GM10847 (cell line): ENCODE measurements around the gene IGSF21.

Source experiments
- POLR2A ChIP-seq: IDR thresholded peaks from 2 replicates; pipeline ENCODE4 v1.6.1; 2011; ENCODE audit not compliant: insufficient read length; ENCODE audit errors: extremely low read depth

The IGSF21 gene

GRCh38 chr1:18333220-18333619 lies 225.6 kb downstream of the IGSF21 start:
- no peak for TF ChIP-seq POLR2A

GRCh38 chr1:18336801-18337200 lies 229.2 kb downstream of the IGSF21 start:
- TF ChIP-seq POLR2A: no peak

DNA sequence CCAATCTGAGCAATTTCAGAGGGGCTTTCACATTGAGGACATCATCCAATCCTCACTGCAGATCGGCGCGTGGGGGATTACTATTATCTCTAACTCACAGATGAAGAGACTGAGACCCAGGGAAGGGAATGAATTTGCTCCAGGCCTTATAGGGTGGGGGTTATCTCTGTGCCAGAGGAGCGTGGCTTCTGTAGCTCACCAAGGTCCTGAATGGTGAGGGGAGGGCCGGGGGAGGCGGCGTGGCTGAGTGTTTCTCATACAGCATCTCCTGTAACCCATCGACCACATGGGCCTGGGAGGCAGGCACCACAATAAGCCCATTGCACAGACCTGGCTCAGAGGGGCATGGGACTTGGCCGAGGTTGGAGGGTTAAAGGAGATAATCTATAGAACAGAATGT lies 230.2 kb downstream of the IGSF21 start:
- no peak for TF ChIP-seq POLR2A

GRCh38 chr1:18339161-18339560 lies 231.6 kb downstream of the IGSF21 start:
- TF ChIP-seq POLR2A: no peak

- TF ChIP-seq POLR2A: no peak
Measured at GRCh38 chr1:18340158-18340764, 232.7 kb downstream of the IGSF21 start.

DNA sequence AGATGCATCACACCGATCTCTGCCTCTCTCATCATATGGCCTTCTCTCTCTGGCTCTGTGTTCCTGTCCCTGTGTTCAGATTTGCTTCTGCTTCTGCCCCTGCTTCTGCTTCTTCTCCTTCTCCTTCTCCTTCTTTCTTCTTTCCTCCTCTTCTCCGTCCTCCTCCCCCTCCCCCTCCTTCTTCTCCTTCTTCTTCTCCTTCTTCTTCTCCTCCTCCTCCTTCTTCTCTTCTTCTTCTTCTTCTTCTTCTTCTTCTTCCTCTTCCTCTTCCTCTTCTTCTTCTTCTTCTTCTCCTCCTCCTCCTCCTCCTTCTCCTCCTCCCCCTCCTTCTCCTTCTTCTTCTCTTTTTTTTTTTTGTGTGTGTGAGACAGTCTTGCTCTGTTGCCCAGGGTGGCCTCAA lies 233.2 kb downstream of the IGSF21 start:
- TF ChIP-seq POLR2A: no peak

DNA sequence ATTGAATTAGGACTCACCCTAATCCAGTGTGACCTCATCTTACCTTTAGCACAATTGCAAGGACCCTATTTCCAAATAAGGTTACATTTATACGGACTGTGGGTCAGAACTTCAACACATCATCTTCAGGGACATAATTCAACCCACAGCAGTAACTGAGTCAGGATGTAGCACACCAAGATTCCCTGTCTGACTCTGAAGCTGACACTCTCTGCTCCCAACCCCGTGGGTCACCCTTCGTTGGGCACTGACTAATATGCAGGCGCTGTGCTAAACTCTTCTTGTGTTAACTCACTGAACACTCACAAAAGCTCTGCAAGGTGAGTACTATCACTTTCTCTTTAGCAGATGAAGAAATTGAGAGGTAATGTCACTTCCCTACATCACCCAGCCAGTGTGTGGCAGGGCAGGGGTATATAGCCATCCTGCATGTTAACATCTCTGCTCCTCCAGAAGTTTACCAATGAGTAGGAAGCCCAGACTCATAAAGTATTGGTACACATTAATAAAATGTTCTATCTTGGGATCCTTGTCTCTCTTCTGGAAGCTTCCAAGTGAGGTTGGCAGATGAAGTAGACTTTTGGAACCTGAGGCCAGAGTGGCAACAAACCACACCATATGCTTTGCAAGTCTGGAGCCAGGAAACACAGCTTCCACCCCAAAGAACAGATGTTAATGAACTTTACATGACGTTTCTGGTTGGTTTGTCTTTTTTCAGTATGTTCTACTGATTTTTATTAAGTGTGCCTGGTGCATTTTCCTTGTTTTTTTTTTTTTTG lies 233.9 kb downstream of the IGSF21 start:
- no peak for TF ChIP-seq POLR2A

DNA sequence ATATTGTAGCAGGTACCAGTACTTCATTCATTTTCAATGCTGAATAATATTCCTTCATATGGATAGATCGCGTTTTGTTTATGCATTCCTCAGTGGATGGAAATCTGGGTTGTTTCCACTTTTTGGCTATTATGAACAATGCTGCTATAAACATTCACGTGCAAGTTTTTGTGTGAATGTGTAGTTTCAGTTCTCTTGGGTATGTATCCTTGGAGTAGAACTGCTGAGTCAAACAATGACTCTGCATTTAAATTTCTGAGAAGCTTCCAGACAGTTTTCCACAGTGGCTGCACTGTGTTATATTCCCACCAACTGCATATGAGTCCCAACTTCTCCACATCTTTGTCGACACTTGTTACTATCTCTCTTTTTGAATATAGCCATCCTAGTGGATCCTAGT lies 235.1 kb downstream of the IGSF21 start:
- no peak for TF ChIP-seq POLR2A

DNA sequence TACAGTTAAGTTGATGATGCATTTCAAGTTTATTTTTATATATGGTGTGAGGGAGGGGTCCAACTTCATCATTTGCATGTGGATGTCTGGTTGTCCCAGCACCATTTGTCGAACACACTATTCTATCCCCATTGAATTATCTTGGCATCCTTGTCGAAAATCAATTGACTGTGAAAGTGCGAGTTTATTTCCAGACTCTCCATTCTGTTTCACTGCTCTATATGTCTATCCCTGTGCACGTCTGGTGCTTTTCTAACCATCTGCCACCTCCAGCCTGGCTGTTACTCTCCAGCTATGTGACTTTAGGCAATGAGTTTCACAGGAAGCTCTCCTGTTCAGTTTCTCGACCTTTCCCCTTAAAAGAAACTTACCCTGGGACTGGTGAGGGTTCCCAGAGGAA lies 236.0 kb downstream of the IGSF21 start:
- TF ChIP-seq POLR2A: no peak

GRCh38 chr1:18344755-18345154 lies 237.2 kb downstream of the IGSF21 start:
- TF ChIP-seq POLR2A: no peak

- no peak for TF ChIP-seq POLR2A
Measured at GRCh38 chr1:18347559-18347958, 240.0 kb downstream of the IGSF21 start.

DNA sequence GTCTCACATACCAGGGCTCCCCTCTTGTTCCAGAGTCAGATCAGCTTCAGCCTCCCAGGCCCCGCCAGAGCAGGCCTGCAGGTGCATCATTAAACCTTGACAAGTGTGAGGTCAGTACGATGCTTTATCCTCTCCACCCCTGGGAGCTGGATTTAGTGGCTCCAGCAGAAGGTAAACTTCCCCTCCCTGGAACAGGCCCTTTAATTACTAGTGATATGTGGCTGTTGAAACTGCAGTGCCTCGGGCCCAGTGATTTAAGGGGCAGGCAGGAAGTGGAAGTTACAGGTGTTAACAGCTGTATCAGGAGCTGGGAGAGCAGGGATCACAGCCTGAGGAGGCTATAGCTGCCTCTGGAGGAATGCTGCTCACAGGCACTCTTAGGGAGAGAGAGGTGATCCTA lies 240.8 kb downstream of the IGSF21 start:
- no peak for TF ChIP-seq POLR2A

DNA sequence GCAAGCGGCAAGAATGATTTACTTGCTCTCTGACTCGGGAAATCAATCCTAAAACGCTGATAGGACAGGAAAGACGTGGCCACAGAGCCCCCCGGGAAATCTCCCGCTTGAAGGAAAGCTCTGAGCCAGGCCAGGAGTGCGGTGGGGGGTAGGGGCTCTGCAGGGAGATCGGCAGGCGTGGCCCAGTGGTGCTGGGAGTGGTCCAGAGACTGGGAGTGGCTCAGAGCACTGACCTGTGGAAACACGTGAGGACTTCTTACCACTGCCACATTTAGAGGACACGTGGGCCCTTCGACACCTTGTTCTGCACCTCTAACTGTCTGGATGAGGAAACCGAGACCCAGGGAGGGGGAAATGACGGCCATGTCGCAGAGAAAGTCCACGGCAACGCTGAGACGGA lies 243.1 kb downstream of the IGSF21 start:
- TF ChIP-seq POLR2A: no peak

GRCh38 chr1:18351735-18352134 lies 244.1 kb downstream of the IGSF21 start:
- TF ChIP-seq POLR2A: no peak

- no peak for TF ChIP-seq POLR2A
Measured at GRCh38 chr1:18352636-18353265, 245.2 kb downstream of the IGSF21 start.

- no peak for TF ChIP-seq POLR2A
Measured at GRCh38 chr1:18353528-18353927, 245.9 kb downstream of the IGSF21 start.
